HG02610 (cell line): ENCODE data around the gene TM6SF1.
A peak's percentile ranks its signal among the peaks of the same experiment; 100 is the strongest.
"Not testable (repeated sequence)": the region's sequence is repeated elsewhere in the genome, so short reads cannot be mapped to it uniquely, and the experiment has no call there.

ENCODE experiments used
- ATAC-seq: cut with Tn5 transposase; IDR thresholded peaks from one replicate; pipeline ENCODE4 v1.9.1; 2021; ENCODE audit warnings: mild to moderate bottlenecking, moderate library complexity; ENCODE audit not compliant: unreplicated experiment

Gene TM6SF1

GRCh38 chr15:83106994-83107840 lies at the start of gene TM6SF1:
Gene TM6SF1 (plus strand): TSS chr15:83107645. CDS start chr15:83107681, 36 bp downstream.
- peak; percentile 38 for ATAC-seq

- no peak for ATAC-seq
Observed at GRCh38 chr15:83057696-83058376, 49.6 kb upstream of the TM6SF1 start.

- no peak for ATAC-seq
Observed at GRCh38 chr15:83061680-83062079, 45.8 kb upstream of the TM6SF1 start.

GRCh38 chr15:83062768-83063180 lies 44.7 kb upstream of the TM6SF1 start:
- ATAC-seq = no peak

GRCh38 chr15:83063551-83063950 lies 43.9 kb upstream of the TM6SF1 start:
- ATAC-seq = no peak

GRCh38 chr15:83064859-83065258 lies 42.6 kb upstream of the TM6SF1 start:
- no peak for ATAC-seq

- ATAC-seq = no peak
Observed at GRCh38 chr15:83065431-83065830, 42.0 kb upstream of the TM6SF1 start.

GRCh38 chr15:83066034-83066733 lies 41.3 kb upstream of the TM6SF1 start:
- no peak for ATAC-seq

GRCh38 chr15:83066734-83067637 lies 40.5 kb upstream of the TM6SF1 start, which contains the start of gene BTBD1:
Gene BTBD1 (minus strand): TSS chr15:83067252. CDS start chr15:83067151, 101 bp downstream.
- ATAC-seq = peak; percentile 86

- no peak for ATAC-seq
Observed at GRCh38 chr15:83067638-83067962, 39.8 kb upstream of the TM6SF1 start.

GRCh38 chr15:83068054-83068453 lies 39.4 kb upstream of the TM6SF1 start:
- no peak for ATAC-seq

GRCh38 chr15:83069211-83069642 lies 38.2 kb upstream of the TM6SF1 start:
- ATAC-seq = not testable (repeated sequence)

GRCh38 chr15:83077491-83078230 lies 29.8 kb upstream of the TM6SF1 start:
- no peak for ATAC-seq

GRCh38 chr15:83078712-83079111 lies 28.7 kb upstream of the TM6SF1 start:
- no peak for ATAC-seq

GRCh38 chr15:83081256-83082014 lies 26.0 kb upstream of the TM6SF1 start:
- no peak for ATAC-seq

GRCh38 chr15:83082730-83083386 lies 24.6 kb upstream of the TM6SF1 start:
- no peak for ATAC-seq

- ATAC-seq = not testable (repeated sequence)
Observed at GRCh38 chr15:83085461-83085860, 22.0 kb upstream of the TM6SF1 start.

GRCh38 chr15:83085864-83086552 lies 21.4 kb upstream of the TM6SF1 start:
- not testable (repeated sequence) for ATAC-seq
